HG03558 (cell line): Measurements from ENCODE around the gene ATP1B1.

Experiments
- ATAC-seq: cut with Tn5 transposase; IDR thresholded peaks from one replicate; pipeline ENCODE4 v1.9.1; 2021; ENCODE audit warnings: moderate number of reproducible peaks; ENCODE audit not compliant: unreplicated experiment; ENCODE audit errors: extremely low read depth

Gene ATP1B1

DNA sequence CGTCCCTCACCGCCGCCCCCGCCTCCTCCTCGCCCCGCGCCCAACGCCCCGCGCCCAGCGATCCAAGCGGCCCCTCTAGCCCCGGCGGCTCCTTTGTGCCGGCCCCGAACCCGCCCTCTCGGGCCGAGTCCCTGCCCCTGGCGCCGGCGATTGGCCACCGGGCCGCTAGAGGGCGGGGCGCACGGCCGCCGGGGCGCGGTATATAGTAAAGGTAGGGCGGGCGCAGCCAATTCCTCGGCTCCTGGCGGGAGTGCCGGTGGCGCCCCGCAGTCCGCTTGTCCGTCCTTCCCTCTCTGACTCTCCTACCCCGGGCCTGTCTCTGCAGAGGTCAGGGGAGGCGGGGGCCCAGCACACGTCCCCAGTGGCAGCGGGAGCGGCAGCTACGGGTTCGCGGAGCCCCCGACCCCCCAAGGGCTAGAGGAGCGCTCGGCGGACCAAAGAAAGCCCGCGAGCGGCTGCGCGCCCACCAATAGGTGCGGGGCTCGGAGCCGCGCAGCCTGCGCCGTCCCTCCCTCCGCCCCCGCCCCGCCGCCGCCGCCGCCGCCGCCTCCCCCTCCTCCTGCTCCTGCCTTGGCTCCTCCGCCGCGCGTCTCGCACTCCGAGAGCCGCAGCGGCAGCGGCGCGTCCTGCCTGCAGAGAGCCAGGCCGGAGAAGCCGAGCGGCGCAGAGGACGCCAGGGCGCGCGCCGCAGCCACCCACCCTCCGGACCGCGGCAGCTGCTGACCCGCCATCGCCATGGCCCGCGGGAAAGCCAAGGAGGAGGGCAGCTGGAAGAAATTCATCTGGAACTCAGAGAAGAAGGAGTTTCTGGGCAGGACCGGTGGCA, at the start of gene ATP1B1:
ATP1B1 (plus strand) TSS at position 596 of the 826 bp plus-strand sequence; CDS start at position 736, 140 bp downstream.
- peak; percentile 78 for ATAC-seq

DNA sequence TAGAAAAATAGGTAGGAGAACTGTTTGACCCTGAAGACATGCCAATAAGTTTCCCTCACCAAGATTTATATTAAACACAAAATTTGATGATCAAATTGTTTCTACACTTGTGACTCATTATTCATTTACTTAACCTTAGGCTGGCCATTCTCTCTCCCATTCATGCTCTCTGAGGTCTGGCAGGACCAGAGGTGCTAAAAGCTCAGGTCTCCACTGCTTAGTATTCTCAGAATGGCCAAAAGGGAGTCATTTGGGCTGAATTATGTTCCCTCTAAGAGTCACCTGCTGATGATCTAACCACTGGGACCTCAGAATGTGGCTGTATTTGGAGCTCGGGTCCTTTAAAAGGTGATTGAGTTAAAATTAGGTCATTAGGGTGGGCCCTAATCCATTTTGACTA, 47.1 kb upstream of the ATP1B1 start:
- no peak for ATAC-seq

DNA sequence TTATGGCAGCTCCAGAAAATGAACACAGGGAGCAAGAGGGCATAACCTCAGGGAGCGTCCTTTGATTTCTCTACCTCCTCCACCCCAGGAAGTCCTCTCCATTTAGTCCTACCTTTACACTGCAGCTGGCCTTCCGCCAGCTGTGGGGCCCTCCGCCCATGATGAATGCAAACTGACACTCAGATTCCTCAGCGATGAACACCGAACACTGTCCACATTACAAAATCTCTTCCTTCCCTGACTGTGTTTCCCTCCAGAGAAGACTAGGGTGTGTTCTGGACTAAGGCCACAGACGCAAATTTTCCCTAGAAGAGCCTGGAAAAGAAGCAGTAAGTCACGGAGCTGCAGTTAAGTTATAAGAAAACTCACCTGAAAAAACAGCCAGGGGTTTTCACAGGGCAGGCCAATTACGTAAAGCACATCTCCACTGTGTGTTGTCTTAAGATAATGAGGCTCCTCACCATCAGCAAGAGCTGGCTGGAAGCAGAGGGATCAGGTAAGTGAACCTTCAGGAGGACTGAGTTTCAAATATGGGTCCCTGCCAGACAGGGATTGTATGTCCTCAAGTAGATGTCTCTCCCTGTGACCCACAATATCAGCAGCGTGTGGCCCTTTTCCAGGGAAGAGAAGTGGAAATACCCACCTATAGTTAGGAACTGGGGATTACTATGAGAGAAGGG, 46.3 kb upstream of the ATP1B1 start:
- ATAC-seq = no peak

DNA sequence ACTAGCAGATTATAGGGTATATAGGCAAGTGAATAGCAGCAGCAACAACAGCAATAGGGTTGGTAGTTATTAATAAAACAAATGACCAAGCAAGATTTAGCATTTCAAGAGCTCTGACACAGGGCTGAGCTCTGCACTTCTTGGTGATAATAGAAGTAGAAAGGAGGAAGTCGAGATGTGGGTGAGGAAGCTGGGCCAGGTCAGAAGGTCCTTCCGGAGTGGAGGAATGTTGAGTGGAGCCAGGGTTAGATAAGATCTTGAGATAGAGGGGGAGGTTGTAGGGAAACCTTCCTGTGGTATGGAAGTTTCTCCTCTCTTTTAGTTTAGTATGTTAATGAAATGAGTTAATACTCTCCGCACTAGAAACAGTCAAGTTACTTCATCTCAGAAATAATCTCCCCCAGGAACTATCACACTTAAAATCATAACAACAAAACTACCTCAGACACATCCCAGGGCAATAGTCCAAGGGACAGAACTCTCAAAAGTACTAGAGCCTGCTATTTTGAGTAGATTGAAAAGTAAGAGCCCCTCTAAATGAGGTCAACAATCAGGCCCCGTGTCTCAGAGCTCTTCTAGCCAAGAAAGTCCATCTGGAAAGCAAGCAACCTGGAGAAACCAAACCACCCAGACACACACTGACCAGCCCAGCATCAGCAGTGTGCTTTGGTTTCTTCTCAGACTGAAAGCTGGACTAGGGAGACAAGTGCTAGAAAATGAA, 45.4 kb upstream of the ATP1B1 start:
- ATAC-seq = no peak

DNA sequence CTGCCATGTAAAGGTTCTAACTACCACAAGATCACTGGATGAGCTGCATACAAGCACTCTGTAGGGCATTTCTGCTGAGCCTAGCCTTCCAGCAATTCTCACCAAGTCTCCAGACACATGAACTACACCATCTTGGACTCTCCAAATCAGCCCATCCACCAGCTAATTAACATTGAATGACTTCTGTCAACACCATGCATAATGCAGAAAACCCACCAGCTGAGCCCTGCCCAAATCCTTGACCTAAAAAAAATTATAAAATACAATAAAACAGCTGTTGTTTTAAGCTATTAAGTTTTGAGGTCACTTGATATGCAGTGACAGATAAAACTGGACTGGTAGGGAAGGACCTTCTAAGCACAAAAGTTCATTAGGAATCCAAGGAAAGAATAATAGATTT, 44.3 kb upstream of the ATP1B1 start:
- no peak for ATAC-seq

DNA sequence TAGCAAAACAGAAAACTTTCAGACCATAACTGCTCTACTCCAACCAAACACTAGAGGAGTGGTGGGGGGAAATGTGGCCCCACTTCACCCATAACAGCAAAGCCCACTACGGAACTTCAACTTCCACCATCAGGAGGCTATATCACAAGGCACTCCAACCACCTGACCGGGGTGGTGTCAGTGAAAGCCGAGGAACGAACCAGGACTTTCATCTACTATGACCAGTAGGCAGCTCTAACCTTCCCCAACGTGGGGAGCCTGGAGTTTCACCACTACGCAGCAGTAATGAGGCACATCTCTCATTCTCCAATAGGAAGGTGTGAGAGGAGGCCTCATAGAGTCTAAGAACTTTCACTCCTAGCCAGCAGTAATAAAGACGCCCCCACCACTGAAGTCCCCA, 42.4 kb upstream of the ATP1B1 start:
- no peak for ATAC-seq

DNA sequence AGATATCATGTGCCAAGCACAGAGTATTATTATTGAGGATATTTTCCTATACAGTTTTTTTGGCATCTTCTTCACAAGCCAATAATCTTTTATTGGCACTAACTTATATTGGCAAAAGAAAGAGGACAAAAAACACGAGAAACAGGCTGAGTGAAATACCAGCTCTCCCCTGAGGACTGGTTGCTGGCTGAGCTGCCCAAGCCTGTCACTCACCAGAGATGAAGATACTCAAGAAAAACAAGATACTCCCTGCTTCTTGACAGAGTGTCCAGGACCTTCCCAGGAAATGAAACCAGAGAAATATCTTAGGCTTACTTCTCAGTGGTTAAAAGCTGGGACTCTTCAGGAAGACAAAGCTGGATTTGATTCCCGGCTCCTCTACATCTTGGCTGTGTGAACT, 35.9 kb upstream of the ATP1B1 start:
- no peak for ATAC-seq

DNA sequence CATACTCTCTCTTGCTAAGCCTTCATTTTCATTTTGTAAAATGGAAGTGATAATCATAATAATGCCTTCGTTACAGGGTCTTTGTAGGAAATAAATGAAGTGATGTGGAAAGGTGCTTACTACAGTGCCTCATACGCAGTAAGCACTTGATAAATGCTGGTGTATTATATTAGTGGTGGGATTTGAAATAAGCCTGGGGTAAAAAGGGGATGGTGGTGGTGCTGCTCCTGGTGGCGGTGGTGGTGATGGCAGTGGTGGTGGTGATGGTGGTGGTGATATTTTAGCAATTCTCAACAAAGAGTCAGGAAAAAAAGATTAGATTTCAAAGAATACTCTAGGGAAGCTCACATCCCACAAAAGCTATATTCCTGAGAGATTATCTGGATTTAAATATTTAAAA, 35.5 kb upstream of the ATP1B1 start:
- no peak for ATAC-seq

DNA sequence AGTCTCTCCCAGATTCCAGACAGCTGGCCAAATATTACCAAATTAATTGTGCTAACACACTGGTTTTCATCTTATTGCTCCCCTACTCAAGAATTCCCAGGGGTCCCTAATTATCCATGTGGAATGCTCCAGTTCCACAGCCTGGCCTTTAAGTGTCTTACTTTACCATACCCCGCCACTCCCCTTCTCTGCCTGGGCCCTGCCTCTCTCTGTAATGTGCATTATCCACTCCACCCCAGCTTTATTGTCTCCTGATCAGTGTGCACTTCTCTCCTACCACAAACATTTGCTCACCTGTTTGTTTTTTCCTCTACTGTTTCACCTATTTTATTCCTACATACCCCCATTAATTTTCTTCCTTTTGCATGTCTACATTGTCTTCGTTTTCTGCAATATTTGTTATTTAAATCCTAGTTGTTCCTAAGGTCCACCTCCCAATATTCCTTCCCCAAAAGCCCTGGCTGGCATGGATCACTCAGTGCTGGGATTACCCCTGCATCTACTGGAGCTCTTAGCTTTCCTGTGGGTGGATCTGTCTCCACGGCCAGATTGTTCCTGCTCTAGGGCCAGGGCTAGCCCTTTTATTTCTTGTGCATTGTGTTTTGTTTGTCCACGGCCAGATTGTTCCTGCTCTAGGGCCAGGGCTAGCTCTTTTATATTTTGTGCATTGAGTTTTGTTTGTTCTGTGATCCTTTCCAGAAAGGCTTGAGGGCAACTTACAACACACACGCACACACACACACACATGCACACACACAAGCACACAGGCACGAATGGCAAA, 33.4 kb upstream of the ATP1B1 start:
- ATAC-seq = no peak

DNA sequence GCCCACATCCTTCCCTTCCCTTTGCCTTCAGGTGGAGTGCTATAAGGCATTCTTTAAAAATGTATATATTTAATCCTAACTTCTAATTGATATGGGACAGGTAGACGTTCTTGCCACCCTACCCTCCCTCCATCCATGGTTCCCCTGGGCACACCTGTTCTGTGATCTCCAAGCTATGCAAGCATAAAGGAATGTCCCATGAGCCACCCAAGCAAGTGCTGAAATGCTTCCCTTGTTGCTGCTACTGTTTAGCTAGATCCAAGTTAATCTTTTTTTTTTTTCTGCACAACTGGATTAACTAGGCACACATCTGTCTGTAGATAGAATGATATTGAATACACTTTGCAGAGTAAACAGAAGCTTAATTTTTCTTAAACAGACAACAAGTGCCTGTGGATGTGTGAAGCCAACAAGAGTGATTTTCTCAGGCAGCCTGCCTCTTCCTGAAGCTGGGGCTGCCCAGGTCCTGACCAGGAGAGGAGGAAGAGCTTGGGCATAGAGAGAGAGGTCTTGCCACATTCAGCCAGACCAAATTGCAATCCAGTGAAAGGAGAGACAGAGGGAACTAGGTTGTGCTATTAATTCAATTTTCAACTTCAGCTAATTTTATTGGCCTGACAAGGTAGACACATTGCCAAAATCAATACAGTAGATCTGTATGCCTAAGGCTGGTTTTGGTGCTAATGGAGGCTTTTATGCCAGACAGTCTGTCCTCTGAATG, 28.2 kb upstream of the ATP1B1 start:
- ATAC-seq = no peak

DNA sequence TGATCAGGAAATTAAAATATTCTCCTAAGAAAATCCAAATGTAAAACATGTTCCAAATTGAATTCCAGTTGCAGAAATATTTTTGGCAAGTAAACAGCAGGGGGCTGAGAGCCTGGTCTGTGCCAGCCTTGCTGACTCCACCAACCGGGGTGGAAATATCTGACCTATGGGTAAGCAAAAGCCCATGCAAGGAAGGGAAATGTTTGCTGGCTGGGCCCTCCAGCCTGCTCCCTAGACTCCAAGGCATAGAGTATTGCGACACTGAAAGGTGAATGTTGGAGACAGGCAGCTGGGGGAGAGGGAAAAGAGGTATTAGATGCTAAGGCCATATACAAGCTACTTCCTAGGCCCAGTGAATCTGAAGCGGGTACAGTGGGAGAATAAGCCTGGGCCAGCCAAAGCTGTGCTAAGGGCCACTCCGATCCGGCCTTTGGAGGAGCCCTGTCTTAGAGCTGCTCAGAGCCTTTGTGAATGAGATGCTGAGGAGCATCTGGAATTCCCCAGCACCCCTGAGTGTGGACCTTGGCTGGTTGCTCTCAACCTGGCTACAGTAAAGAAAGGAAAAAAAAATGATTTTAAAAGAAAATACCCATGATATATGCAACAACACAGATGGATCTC, 24.9 kb upstream of the ATP1B1 start:
- no peak for ATAC-seq

DNA sequence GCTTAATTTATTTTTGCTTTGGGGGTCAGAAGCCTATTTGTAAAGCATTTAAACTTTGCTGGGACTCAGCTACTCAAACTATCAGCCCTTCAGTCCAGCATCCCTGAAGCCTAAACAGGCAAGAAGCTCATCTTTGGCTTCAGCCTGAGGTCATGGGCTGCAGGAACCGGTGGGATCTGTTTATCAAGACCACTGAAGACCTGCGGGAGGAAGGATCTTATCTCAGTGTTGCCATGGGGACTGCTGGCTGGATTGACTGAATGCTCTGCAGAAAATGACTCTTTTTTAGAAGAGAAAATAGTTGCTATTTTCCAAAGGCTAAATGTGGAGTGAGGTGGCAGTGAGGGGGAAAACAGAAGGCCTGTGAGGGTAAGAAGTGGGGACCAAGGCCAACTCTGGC, 20.6 kb upstream of the ATP1B1 start:
- no peak for ATAC-seq

DNA sequence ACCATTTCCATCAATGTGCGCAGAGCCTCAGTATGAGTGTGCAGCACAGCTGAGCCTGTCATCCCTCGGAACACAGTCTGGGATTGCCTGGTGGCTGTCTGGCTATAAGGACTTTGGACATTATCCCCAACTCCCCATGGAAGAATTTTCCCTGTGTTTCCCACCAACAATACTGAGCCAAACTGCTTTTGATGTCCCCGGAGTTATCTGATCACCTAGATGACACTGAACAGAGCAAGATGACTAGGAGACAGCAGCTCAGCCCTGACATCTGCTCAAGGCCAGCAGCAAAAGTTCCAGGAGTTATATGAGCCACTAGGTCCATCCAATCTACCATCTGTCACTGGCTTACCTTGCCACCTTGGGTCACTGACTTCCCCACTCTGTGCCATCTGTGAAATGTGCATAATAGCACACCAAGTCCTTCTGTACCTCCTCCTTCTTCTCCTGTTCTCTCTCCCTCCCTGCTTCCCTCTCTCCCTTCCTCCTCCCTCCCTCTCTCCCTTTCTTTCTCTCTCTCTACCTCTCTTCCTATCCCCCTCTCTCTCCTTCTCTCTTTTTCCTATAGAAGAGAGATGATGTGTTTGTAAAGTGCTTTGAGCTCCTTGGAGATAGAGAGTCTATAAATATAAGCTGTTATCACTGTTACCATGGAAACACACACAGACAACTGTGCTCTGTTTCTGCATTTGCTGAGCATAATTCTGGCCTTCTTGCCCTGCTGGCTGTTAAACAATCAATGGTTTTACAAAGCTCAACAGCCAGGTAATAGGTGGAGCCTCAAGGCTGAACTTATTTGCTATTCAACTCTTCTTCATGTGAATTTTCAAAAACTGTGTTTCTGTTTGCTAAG, 19.7 kb upstream of the ATP1B1 start:
- no peak for ATAC-seq

DNA sequence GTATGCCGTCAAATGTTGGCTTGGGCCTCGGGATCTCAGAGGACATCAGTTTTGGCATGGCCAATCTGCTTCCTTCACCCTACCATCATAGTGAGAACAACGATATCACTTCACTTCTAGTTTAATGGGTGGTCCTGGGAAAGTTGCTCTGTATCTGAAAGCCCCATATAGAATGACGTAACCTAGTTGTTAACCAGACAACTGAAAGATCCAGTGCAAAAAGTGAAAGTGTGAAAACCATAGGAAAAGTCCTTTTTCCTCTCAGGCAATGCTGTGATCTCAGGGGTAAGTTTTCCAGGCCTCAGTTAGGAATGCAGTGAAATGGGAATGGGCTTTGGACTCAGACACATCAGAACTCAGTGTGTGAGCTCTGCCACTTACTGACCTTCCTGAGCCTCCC, 18.6 kb upstream of the ATP1B1 start:
- ATAC-seq = no peak

DNA sequence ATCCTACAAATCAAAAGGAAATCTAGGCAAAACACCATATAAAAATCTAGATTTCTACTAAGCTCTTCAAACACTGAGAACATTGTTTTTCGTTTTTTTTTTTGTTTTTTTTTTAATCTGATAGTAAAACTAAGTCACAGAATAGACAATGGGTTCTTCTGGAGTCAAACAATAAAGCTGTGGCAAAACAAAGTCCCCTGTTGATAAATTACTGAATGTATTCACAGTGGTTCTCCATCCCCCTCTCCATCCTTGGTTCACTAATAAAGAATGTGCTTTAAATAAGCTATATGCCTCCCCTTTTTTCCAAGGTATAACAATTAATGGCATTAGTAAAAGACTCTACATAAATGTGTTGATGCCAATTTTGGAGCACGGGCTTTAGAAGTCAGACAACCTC, 16.7 kb upstream of the ATP1B1 start:
- no peak for ATAC-seq

DNA sequence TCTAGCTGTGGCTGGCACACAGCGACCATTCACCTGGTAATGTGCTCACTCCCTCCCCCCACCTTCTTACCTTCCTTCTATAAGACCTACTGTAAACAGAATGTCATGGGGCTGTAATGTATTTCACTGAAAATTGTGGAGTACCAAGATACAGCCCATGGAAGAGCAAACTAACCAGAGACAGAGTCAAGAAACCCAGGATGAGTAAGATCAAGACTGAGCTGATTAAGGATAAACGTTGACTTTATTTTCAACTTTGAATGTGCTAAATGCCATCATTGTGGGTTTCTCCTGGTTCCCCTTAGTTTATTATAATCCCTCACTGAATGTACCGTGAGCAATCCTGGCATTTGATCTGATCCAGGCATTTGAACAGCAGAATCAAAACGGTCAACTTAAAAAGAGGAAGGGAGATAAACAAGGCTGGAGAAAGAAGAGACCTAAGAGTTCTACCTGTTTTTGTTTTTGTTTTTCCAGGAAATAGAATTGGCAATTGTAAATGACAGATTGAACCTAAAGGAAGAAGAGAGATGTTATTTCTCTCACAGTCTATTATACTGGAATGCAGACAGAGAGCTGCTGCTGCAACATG, 16.1 kb upstream of the ATP1B1 start:
- no peak for ATAC-seq

DNA sequence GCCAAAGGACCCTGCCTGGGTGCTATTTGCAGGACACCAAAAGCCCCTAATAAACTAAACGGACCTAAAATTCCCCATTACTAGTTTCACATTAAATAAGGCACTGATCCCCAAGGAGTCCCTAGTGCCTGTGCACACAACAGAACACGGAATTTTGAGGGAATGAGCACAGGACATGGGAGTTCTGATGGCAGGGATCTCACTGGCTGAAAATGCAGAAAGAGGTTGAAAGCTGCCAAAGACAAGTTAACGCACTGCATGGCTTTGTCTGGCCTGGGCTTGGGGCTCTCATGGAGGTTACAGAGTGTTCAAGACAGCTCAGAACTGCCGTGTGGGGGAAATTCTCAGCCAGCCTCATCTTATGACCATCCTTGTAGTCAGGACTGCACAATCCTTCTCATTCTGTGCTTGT, 15.6 kb upstream of the ATP1B1 start:
- no peak for ATAC-seq

DNA sequence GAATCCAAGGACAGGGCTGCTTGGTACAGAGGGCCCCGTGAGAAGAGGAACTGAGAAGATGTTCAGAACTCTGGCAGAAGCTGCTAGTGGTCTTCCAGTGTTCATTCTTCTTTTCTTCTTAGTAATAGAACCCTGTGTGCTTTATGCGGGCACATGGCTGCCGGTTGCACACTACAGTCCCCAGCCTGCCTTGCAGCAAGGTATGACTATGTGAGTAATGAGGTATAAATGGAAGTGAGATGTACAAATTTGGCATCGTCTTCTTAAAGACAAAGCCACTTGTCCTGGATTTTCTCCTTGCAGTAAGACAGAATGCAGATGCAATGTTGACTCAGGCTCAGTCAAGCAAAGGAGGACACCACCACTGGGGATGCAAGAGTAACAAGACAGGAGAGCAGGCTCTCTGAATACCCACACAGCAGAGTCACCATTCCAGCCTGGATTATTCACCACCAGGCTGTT, 15.0 kb upstream of the ATP1B1 start:
- peak; percentile 48 for ATAC-seq
